KMS-11 (cell line): Measurements from ENCODE around the gene DHRS9.

Source experiments
- H2AFZ ChIP-seq: fragments of 200-600 bp; sonication (generic); 2 replicates; pipeline ENCODE4 v1.6.1; 2016; ENCODE audit warnings: antibody characterized with exemption, mixed run types, low read depth
- H3K27ac ChIP-seq: fragments of 200-600 bp; sonication (generic); 2 replicates; pipeline ENCODE4 v1.6.1; 2016; ENCODE audit warnings: mild to moderate bottlenecking, mixed run types
- H3K27me3 ChIP-seq: fragments of 200-600 bp; sonication (generic); 2 replicates; pipeline ENCODE4 v1.6.1; 2017; ENCODE audit warnings: mild to moderate bottlenecking, low read depth, mixed run types, moderate library complexity; ENCODE audit not compliant: insufficient read depth
- H3K36me3 ChIP-seq: fragments of 200-600 bp; sonication (generic); 2 replicates; pipeline ENCODE4 v1.6.1; 2017; ENCODE audit warnings: mild to moderate bottlenecking, mixed run types; ENCODE audit not compliant: insufficient read depth
- H3K4me1 ChIP-seq: fragments of 200-600 bp; sonication (generic); 2 replicates; pipeline ENCODE4 v1.6.1; 2016; ENCODE audit warnings: mild to moderate bottlenecking, low read depth, mixed run types; ENCODE audit not compliant: poor library complexity, severe bottlenecking
- H3K4me2 ChIP-seq: fragments of 200-600 bp; sonication (generic); 2 replicates; pipeline ENCODE4 v1.7.0; 2016; ENCODE audit warnings: mild to moderate bottlenecking, mixed run types
- H3K4me3 ChIP-seq: fragments of 200-600 bp; sonication (generic); IDR thresholded peaks from 2 replicates; pipeline ENCODE4 v1.6.1; 2017; ENCODE audit warnings: low read depth, low read length, mixed read lengths; ENCODE audit not compliant: insufficient read depth
- H3K79me2 ChIP-seq: fragments of 200-600 bp; sonication (generic); 2 replicates; pipeline ENCODE4 v1.6.1; 2016; ENCODE audit warnings: low read depth, mixed run types; ENCODE audit not compliant: insufficient read depth
- H3K9ac ChIP-seq: fragments of 200-600 bp; sonication (generic); 2 replicates; pipeline ENCODE4 v1.6.1; 2016; ENCODE audit warnings: mild to moderate bottlenecking, mixed run types
- H4K20me1 ChIP-seq: fragments of 200-600 bp; sonication (generic); 2 replicates; pipeline ENCODE4 v1.6.1; 2016; ENCODE audit warnings: mild to moderate bottlenecking, mixed run types; ENCODE audit not compliant: insufficient read depth
- CTCF ChIP-seq: fragments of 200-600 bp; sonication (generic); conservative IDR thresholded peaks from 2 replicates; pipeline ENCODE4 v1.6.1; 2017; ENCODE audit warnings: low read depth, mild to moderate bottlenecking, antibody characterized with exemption, low read length, moderate library complexity, mixed read lengths

DHRS9 gene

GRCh38 chr2:169091761-169092519, 22.6 kb downstream of the DHRS9 start:
- no peaks in the 10 kb centered on the region for H3K4me1 ChIP-seq
- no peak for TF ChIP-seq CTCF

GRCh38 chr2:169093535-169093934, 24.2 kb downstream of the DHRS9 start:
- Histone ChIP-seq H4K20me1 (no peaks in the 10 kb centered on the region), H2AFZ (no peak overlapping the region), H3K4me3 (no peak overlapping the region), H3K79me2 (no peaks in the 10 kb centered on the region), H3K4me1 (no peaks in the 10 kb centered on the region), H3K27me3 (no peaks in the 10 kb centered on the region), H3K4me2 (no peak overlapping the region), H3K27ac (no peak overlapping the region), H3K9ac (no peak overlapping the region), H3K36me3 (no peaks in the 10 kb centered on the region)
- TF ChIP-seq CTCF: no peak

More at GRCh38 chr2:169091761-169092519, 22.6 kb downstream of the DHRS9 start:
- H3K4me3 ChIP-seq: no peak overlapping the region
- H3K36me3 ChIP-seq: no peaks in the 10 kb centered on the region
- no peak overlapping the region for H2AFZ ChIP-seq
- no peak overlapping the region for H3K27ac ChIP-seq
- no peaks in the 10 kb centered on the region for H4K20me1 ChIP-seq
- no peak overlapping the region for H3K4me2 ChIP-seq
- H3K79me2 ChIP-seq: no peaks in the 10 kb centered on the region
- H3K9ac ChIP-seq: no peak overlapping the region
- H3K27me3 ChIP-seq: no peaks in the 10 kb centered on the region

- no peak overlapping the region for H2AFZ ChIP-seq
- no peak overlapping the region for H3K4me3 ChIP-seq
- no peak overlapping the region for H3K9ac ChIP-seq
- H3K79me2 ChIP-seq: no peaks in the 10 kb centered on the region
- H3K4me1 ChIP-seq: no peaks in the 10 kb centered on the region
- no peak overlapping the region for H3K4me2 ChIP-seq
- H4K20me1 ChIP-seq: no peaks in the 10 kb centered on the region
- no peaks in the 10 kb centered on the region for H3K27me3 ChIP-seq
- no peaks in the 10 kb centered on the region for H3K36me3 ChIP-seq
- H3K27ac ChIP-seq: no peak overlapping the region
- TF ChIP-seq CTCF: no peak
These were observed 25.3 kb downstream of the DHRS9 start for GRCh38 chr2:169094676-169095075.

- TF ChIP-seq CTCF: no peak
- Histone ChIP-seq H3K9ac (no peak overlapping the region), H3K36me3 (no peaks in the 10 kb centered on the region), H2AFZ (no peak overlapping the region), H3K27ac (no peak overlapping the region), H3K27me3 (no peaks in the 10 kb centered on the region), H3K4me1 (no peaks in the 10 kb centered on the region), H3K4me2 (no peak overlapping the region), H3K79me2 (no peaks in the 10 kb centered on the region), H4K20me1 (no peaks in the 10 kb centered on the region), H3K4me3 (no peak overlapping the region)
These were observed 26.3 kb downstream of the DHRS9 start for GRCh38 chr2:169095621-169096105.
